HL-60 (cell line): ENCODE measurements around the gene CTSA.

Experiments used
- GABPA ChIP-seq: IDR thresholded peaks from 2 replicates; pipeline ENCODE4 v1.6.1; 2012; ENCODE audit warnings: low read depth
- POLR2AphosphoS5 ChIP-seq: IDR thresholded peaks from 2 replicates; pipeline ENCODE4 v1.6.1; 2012; ENCODE audit warnings: low read depth
- TF ChIP-seq, protein P1 (sequence below): IDR thresholded peaks from 2 replicates; pipeline ENCODE4 v1.6.1; 2012; ENCODE audit warnings: low read depth; ENCODE audit not compliant: insufficient replicate concordance
- TF ChIP-seq, protein P2 (sequence below): IDR thresholded peaks from one replicate; pipeline ENCODE4 v1.5.1; 2011; ENCODE audit warnings: low read length, control low read depth, inconsistent platforms; ENCODE audit not compliant: insufficient read depth

DNA sequence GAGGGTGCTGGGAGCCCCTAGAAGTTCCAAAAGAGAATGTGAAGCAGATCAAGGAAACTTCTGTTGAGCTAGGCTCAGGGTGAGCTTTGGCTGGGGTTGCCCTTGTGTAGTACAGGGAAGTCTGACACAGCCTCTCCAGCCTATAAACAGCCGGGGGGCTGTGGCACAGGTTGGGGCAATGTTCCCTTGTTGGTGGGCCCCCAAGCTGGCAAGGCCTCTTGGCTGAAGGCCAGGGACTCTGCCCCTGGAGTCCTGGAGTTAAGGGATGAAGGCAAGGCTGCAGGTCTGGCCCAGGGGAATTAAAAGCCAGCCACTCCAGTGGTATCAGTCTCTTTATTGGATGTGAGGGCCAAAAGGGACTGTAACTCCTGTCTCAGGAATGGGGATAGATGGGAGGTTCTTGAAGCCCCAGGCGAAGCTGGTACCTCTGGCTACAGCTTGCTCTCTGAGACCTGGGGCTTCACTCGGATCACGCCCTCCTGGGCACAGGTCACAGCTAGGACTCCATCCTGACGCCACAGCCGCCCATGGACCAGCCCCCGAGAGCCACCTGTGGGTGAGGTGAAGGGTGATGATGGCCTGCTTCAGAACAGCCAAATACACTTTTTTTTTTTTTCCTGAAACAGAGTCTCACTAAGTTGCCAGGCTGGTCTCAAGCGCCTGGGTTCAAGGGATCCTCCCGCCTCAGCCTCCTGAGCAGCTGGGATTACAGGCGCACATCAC lies 49.6 kb upstream of the CTSA start:
- TF ChIP-seq, protein P1, sequence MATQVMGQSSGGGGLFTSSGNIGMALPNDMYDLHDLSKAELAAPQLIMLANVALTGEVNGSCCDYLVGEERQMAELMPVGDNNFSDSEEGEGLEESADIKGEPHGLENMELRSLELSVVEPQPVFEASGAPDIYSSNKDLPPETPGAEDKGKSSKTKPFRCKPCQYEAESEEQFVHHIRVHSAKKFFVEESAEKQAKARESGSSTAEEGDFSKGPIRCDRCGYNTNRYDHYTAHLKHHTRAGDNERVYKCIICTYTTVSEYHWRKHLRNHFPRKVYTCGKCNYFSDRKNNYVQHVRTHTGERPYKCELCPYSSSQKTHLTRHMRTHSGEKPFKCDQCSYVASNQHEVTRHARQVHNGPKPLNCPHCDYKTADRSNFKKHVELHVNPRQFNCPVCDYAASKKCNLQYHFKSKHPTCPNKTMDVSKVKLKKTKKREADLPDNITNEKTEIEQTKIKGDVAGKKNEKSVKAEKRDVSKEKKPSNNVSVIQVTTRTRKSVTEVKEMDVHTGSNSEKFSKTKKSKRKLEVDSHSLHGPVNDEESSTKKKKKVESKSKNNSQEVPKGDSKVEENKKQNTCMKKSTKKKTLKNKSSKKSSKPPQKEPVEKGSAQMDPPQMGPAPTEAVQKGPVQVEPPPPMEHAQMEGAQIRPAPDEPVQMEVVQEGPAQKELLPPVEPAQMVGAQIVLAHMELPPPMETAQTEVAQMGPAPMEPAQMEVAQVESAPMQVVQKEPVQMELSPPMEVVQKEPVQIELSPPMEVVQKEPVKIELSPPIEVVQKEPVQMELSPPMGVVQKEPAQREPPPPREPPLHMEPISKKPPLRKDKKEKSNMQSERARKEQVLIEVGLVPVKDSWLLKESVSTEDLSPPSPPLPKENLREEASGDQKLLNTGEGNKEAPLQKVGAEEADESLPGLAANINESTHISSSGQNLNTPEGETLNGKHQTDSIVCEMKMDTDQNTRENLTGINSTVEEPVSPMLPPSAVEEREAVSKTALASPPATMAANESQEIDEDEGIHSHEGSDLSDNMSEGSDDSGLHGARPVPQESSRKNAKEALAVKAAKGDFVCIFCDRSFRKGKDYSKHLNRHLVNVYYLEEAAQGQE, result no peak
- TF ChIP-seq POLR2AphosphoS5 (no peak), GABPA (no peak)
- TF ChIP-seq, protein P2, sequence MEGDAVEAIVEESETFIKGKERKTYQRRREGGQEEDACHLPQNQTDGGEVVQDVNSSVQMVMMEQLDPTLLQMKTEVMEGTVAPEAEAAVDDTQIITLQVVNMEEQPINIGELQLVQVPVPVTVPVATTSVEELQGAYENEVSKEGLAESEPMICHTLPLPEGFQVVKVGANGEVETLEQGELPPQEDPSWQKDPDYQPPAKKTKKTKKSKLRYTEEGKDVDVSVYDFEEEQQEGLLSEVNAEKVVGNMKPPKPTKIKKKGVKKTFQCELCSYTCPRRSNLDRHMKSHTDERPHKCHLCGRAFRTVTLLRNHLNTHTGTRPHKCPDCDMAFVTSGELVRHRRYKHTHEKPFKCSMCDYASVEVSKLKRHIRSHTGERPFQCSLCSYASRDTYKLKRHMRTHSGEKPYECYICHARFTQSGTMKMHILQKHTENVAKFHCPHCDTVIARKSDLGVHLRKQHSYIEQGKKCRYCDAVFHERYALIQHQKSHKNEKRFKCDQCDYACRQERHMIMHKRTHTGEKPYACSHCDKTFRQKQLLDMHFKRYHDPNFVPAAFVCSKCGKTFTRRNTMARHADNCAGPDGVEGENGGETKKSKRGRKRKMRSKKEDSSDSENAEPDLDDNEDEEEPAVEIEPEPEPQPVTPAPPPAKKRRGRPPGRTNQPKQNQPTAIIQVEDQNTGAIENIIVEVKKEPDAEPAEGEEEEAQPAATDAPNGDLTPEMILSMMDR, result no peak
